Stimulated activated CD8-positive, alpha-beta memory T cell treated with anti-CD3 and anti-CD28 coated beads, Interleukin-4, amount 100 ng/mL, for 1 hour (primary cell): ENCODE results near the gene MR1.
"Not testable (repeated sequence)": the region's sequence is repeated elsewhere in the genome, so short reads cannot be mapped to it uniquely, and the experiment has no call there.

Experiments
- DNase-seq, 2 donors: peaks; one replicate each; pipeline ENCODE4 v3.0.0-alpha.2; 2020; ENCODE audit warnings: low read depth in 2 of 2, low spot score in 1 of 2

The MR1 gene

GRCh38 chr1:181028615-181029014 lies 5.2 kb upstream of the MR1 start:
- no peak for DNase-seq

GRCh38 chr1:181032535-181032934 lies 1.2 kb upstream of the MR1 start:
- no peak for DNase-seq

GRCh38 chr1:181033128-181033798 lies 520 bp upstream of the MR1 start:
- DNase-seq, result no peak

GRCh38 chr1:181035210-181035609 lies 1.4 kb downstream of the MR1 start:
- DNase-seq, result not testable (repeated sequence)

GRCh38 chr1:181036107-181036836 lies 2.5 kb downstream of the MR1 start:
- no peak for DNase-seq

GRCh38 chr1:181037386-181037785 lies 3.6 kb downstream of the MR1 start:
- DNase-seq, result no peak

GRCh38 chr1:181038399-181038873 lies 4.7 kb downstream of the MR1 start:
- DNase-seq, result no peak

GRCh38 chr1:181040284-181040865 lies 6.6 kb downstream of the MR1 start:
- no peak for DNase-seq

GRCh38 chr1:181043025-181043888 lies 9.5 kb downstream of the MR1 start:
- no peak for DNase-seq

GRCh38 chr1:181044449-181044966 lies 10.7 kb downstream of the MR1 start:
- DNase-seq, result no peak

- DNase-seq, result not testable (repeated sequence)
Observed at GRCh38 chr1:181045946-181046345, 12.2 kb downstream of the MR1 start.

- no peak for DNase-seq
Observed at GRCh38 chr1:181049378-181049777, 15.6 kb downstream of the MR1 start.

- no peak for DNase-seq
Observed at GRCh38 chr1:181050922-181051321, 17.1 kb downstream of the MR1 start.

- no peak for DNase-seq
Observed at GRCh38 chr1:181056560-181056959, 22.8 kb downstream of the MR1 start.

GRCh38 chr1:181057079-181057478 lies 23.3 kb downstream of the MR1 start:
- DNase-seq, result no peak

GRCh38 chr1:181059435-181059834 lies 25.7 kb downstream of the MR1 start:
- no peak for DNase-seq

GRCh38 chr1:181060066-181060465 lies 26.3 kb downstream of the MR1 start:
- no peak for DNase-seq

- DNase-seq, result not testable (repeated sequence)
Observed at GRCh38 chr1:181060947-181061346, 27.2 kb downstream of the MR1 start.

- no peak for DNase-seq
Observed at GRCh38 chr1:181061487-181061886, 27.7 kb downstream of the MR1 start.

GRCh38 chr1:181061891-181062835 lies 28.4 kb downstream of the MR1 start:
- DNase-seq, result no peak
